Kidney (tissue), 14 donors: ENCODE data around the gene DOLK. TPM values are rescaled to one million over a fixed set of nuclear protein-coding genes. Genes with fewer than 3 reads are reported as not detected.

Experiments used
- DNase-seq, 5 donors: peaks; one replicate each; pipeline ENCODE4 v3.0.0-alpha.2; 2013 to 2020
- FAIRE-seq: peaks from 2 replicates; lab custom pipeline; 2012; peaks lifted over from hg19 to GRCh38; lab: Jason Lieb, UNC
- H3K27ac ChIP-seq, 2 donors: one replicate each; pipeline ENCODE4 v1.7.0; 2013; ENCODE audit warnings: low read depth in 2 of 2, low read length in 2 of 2, inconsistent platforms in 1 of 2
- H3K27me3 ChIP-seq: one replicate; pipeline ENCODE4 v1.7.1; 2013; ENCODE audit warnings: low read length, inconsistent platforms; ENCODE audit not compliant: control insufficient read depth, insufficient read depth
- H3K36me3 ChIP-seq, 3 donors: one replicate each; pipeline versions ENCODE4 v1.7.0 to v1.7.1; 2013; ENCODE audit warnings: low read length in 3 of 3, control low read depth in 1 of 3, inconsistent platforms in 1 of 3; ENCODE audit not compliant: insufficient read depth in 3 of 3, control insufficient read depth in 2 of 3
- H3K4me1 ChIP-seq, 3 donors: one replicate each; pipeline versions ENCODE4 v1.7.0 to v1.7.1; 2013; ENCODE audit warnings: low read length in 3 of 3, inconsistent platforms in 1 of 3, low read depth in 1 of 3; ENCODE audit not compliant: control insufficient read depth in 2 of 3, insufficient read depth in 2 of 3
- H3K4me3 ChIP-seq, 3 donors: one replicate each; pipeline versions ENCODE4 v1.7.0 to v1.8.1; 2013; ENCODE audit warnings: low read length in 3 of 3, control low read depth in 1 of 3, inconsistent platforms in 1 of 3
- H3K9ac ChIP-seq, 3 donors: one replicate each; pipeline versions ENCODE4 v1.7.0 to v1.7.1; 2013; ENCODE audit warnings: low read length in 3 of 3, control low read depth in 1 of 3, inconsistent platforms in 1 of 3
- H3K9me3 ChIP-seq, 3 donors: one replicate each; pipeline versions ENCODE4 v1.7.0 to v1.7.1; 2013; ENCODE audit warnings: low read length in 3 of 3, control low read depth in 1 of 3, inconsistent platforms in 1 of 3; ENCODE audit not compliant: control insufficient read depth in 2 of 3, insufficient read depth in 1 of 3
- intact Hi-C: fragments of 100-400 bp; cut with DNase I; formaldehyde crosslinking; loops from one replicate; pipeline ENCODE4 v1.11.1; 2022
- polyA plus RNA-seq: library from polyadenylated mRNA; stranded (reverse); fragments of 350-450 nt; fragmentation: Illumina TruSeq; extraction: RNeasy Lipid Tissue Mini Kit (QIAGEN cat#74804); gene quantifications from one replicate; pipeline ENCODE4 v1.2.3, GENCODE V29; 2014; ENCODE audit warnings: low read depth, low replicate concordance; ENCODE audit not compliant: insufficient read depth
- total RNA-seq: library from RNA; stranded (reverse); fragmentation: NEBNext Ultra II Directional; extraction: Animal tissue kit (Norgen Biotek cat#: 25700); gene quantifications from one replicate; pipeline ENCODE4 v1.2.1, GENCODE V29; 2021
- TF ChIP-seq, protein P1 (sequence below): IDR thresholded peaks from 3 replicates; pipeline ENCODE4 v1.5.1; 2012; ENCODE audit warnings: mild to moderate bottlenecking, moderate library complexity, borderline replicate concordance; ENCODE audit not compliant: insufficient read depth; ENCODE audit errors: extremely low read depth
- donor health status: control.
- donor health status: control.
- donor health status: control.
- donor health status: control.
- donor health status: control.
- donor health status: DM: yes; HTN: yes; CAD: no.
- donor health status: Normal renal cell carcinoma (clear cell type).

Gene DOLK
- total and polyA plus RNA-seq, 2 donors from 2014 or later, result 13.9 to 17.0 TPM

DNA sequence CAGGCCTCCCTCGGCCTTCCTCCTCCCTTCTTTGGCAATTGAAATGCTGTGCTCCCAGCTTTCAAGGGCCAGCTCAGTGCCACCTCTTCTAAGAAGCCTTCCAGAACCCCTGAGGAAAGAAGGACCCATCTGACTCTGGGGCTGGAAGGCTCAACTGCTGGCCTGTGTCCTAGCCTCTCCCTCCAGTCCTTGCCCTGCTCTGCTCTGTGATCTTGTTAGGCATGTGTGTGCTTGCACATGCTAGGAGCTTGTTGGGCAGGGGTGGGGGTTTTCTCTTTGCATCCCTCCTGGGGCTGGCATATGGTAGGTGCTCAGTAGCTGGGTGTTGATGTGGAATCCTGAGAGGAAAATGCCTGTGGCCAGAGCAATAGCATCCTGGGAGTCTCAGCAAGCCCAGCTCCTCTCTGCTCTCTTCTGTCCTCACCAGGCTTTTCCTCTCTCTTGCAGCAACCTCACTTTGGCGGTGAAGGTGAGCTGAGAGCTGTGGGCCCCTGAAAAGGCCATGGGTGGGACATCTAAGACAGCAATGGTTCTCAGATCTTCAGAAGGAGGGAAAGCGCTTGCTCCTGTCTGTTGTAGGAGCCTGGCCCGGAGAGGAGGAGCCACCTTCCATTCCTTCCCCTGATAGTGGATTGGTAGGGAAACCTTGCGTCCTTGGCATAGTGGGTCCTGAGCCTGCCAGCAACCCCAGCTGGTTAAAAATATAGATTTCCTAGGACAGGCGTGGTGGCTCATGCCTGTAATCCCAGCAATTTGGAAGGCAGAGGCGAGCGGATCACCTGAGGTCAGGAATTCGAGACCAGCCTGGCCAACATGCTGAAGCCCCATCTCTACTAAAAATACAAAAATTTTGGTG, 9.9 kb downstream of the DOLK start:
- intact Hi-C loops, result no loop called here
- Histone ChIP-seq H3K36me3 (no peaks in the 10 kb centered on the region), H3K9me3 (no peaks in the 10 kb centered on the region), H3K4me3 (no peak overlapping the region), H3K4me1 (peaks cover 0 to 6% (median 0%) of the 10 kb centered on the region in 3 donors), H3K27me3 (no peaks in the 10 kb centered on the region), H3K9ac (no peak overlapping the region), H3K27ac (no peak overlapping the region)
- peak in 2 of 5 donors; percentile 11 to 41 for DNase-seq
- TF ChIP-seq, protein P1, sequence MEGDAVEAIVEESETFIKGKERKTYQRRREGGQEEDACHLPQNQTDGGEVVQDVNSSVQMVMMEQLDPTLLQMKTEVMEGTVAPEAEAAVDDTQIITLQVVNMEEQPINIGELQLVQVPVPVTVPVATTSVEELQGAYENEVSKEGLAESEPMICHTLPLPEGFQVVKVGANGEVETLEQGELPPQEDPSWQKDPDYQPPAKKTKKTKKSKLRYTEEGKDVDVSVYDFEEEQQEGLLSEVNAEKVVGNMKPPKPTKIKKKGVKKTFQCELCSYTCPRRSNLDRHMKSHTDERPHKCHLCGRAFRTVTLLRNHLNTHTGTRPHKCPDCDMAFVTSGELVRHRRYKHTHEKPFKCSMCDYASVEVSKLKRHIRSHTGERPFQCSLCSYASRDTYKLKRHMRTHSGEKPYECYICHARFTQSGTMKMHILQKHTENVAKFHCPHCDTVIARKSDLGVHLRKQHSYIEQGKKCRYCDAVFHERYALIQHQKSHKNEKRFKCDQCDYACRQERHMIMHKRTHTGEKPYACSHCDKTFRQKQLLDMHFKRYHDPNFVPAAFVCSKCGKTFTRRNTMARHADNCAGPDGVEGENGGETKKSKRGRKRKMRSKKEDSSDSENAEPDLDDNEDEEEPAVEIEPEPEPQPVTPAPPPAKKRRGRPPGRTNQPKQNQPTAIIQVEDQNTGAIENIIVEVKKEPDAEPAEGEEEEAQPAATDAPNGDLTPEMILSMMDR, result no peak
- FAIRE-seq, result no peak

DNA sequence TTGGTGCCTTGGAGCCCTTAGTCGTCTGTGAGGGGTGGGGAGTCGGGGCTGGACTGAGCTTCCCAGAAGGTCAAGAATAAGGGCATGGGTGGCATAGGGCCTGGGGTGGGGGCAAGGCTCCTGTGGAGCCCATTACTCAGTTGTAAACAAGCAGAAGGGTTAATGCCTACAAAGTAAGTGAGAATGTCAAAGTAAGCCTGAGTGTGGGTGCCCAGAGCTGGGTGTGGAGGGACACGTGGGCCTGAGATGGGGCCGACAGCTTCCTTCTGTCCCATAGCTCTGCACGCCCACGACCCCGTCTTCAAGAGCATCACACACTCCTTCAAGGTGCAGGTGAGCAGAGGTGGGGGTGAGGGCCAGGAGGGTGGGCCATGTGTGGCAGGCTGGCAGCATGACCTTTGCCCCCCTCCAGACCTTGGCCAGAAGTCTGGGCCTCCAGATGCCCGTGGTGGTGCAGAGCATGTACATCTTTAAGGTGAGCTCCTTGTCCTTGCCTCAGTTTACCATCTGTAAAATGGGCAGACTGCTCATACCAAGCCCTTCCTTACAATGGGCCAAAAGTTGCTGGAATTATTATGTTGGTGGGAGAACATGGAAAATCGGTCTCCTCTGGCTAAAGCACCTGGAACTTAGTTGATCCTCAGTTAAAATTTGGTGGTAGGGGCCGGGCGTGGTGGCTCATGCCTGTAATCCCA, 11.1 kb downstream of the DOLK start:
- FAIRE-seq (no peak), DNase-seq (peak in 2 of 5 donors; percentile 31 to 56)
- intact Hi-C loops, result no loop called here
- no peak overlapping the region for H3K9ac ChIP-seq
- no peak overlapping the region for H3K27ac ChIP-seq
- H3K27me3 ChIP-seq, result no peaks in the 10 kb centered on the region
- no peak overlapping the region for H3K4me3 ChIP-seq
- no peaks in the 10 kb centered on the region for H3K36me3 ChIP-seq
- TF ChIP-seq, protein P1, result no peak
- no peaks in the 10 kb centered on the region for H3K9me3 ChIP-seq
- H3K4me1 ChIP-seq, result peaks cover 0 to 3% (median 0%) of the 10 kb centered on the region in 3 donors

DNA sequence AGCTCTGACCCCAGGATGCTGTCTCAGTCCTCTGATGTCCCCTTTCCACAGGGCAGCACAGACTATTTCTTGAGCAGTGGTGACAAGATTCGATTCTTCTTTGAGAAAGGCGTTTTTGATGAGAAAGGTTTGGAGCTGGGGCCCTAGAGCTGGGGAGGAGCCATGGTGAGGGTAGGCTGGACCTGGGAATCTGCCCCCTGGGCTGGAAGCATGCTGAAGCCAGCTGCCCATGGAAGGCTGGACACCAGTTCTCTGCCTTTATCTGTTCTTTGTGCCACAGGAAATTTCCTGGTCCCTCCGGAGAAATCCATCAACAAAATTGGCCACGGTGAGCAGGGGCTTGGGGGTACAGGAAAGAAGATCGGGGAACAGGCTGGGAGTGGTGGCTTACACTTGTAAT, 13.7 kb downstream of the DOLK start:
- intact Hi-C loops, result loop anchor here (5.0 kb wide), 1 partner anchor 71 kb away; no protein-coding TSS in a partner anchor
- Histone ChIP-seq H3K9ac (no peak overlapping the region), H3K27ac (no peak overlapping the region), H3K9me3 (no peaks in the 10 kb centered on the region), H3K4me1 (no peaks in the 10 kb centered on the region), H3K36me3 (no peaks in the 10 kb centered on the region), H3K4me3 (no peak overlapping the region), H3K27me3 (no peaks in the 10 kb centered on the region)
- FAIRE-seq (no peak), DNase-seq (peak in 2 of 5 donors; percentile 7 to 34)
- TF ChIP-seq, protein P1, result no peak
